HG03097 (cell line): ENCODE data around the gene GPD2.
A peak's percentile ranks its signal among the peaks of the same experiment; 100 is the strongest.

Experiments
- ATAC-seq: cut with Tn5 transposase; IDR thresholded peaks from one replicate; pipeline ENCODE4 v1.9.1; 2021; ENCODE audit not compliant: unreplicated experiment, low FRiP score

GPD2 gene

GRCh38 chr2:156435718-156436496, at the start of gene GPD2:
Gene GPD2, plus strand, starts transcription at chr2:156436379. Its CDS starts 39,727 bp downstream, at chr2:156476106.
- ATAC-seq = peak; percentile 48

DNA sequence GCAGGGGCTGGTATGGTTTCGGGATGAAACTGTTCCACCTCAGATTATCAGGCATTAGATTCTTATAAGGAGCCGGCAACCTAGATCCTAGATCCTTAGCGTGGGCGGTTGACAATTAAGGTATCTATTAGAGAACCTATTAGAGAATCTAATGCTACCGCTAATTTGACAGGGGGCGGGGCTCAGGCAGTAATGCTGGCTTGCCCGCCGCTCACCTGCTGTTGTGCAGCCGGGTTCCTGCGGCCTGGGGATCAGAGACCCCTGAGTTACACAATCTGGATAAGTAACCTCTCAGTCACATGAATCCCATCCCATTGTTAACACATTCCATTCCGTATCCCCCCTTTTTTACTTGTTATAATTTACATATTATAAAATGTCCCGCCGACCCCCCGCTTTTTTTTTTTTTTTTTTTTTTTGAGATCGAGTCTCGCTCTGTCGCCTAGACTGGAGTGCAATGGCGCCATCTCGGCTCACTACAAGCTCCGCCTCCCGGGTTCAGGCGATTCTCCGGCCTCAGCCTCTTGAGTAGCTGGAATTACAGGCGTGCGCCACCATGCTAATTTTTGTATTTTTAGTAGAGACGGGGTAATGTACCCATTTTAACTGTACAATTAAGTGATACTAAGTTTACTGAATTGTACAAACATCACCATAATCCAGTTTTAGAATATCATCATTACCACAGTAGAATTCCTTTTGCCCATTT, 42.0 kb upstream of the GPD2 start:
- ATAC-seq = no peak

DNA sequence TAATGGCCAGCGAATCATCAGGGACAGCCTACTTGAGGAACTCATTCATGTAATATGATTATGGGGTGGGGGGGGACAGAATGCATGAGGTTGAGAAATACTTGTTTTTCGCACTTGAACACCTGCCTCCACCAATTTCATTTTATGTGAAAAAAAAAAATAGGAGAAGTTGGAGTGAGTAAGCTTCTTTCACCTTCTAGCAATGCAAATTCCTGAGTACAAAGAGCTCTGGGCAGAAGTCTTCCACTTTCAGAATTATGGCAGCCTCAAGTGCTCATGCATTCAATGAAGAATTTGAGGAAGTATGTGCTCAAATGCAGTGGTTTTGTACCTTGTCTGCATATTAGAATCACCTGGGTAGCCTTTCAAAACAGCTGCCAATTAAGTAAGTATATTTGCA, 40.1 kb upstream of the GPD2 start:
- ATAC-seq = no peak

DNA sequence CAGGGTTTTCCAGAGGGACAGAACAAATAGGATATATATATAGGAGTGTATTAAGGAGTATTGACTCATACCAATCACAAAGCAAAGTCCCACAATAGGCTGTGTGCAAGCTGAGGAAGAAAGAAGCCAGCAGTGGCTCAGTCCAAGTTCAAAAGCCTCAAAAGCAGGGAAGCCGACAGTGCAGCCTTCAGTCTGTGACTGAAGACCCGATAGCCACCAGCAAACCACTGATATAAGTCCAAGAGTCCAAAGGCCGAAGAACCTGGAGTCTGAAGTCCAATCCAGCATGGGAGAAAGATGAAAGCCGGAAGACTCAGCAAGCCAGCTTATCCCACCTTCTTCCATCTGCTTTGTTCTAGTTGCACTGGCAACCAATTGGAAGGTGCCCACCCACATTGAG, 39.0 kb upstream of the GPD2 start:
- ATAC-seq = no peak

DNA sequence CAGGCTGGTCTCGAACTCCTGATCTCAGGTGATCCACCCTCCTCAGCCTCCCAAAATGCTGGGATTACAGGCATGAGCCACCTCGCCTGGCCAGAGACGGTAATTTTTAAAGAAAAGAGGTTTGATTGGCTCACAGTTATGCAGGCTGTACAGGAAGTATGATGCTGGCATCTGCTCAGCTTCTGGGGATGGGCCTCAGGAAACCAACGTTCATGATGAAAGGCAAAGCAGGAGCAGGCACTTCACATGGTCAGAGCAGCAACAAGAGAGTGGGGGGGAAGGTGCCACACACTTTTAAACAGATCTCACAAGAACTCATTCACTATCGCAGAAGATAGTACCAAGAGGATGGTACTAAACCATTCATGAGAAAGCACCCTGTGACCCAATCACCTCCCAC, 38.0 kb upstream of the GPD2 start:
- no peak for ATAC-seq

- no peak for ATAC-seq
Observed at GRCh38 chr2:156399224-156399949, 36.8 kb upstream of the GPD2 start.

GRCh38 chr2:156399950-156400705, 36.1 kb upstream of the GPD2 start:
- peak; percentile 36 for ATAC-seq

DNA sequence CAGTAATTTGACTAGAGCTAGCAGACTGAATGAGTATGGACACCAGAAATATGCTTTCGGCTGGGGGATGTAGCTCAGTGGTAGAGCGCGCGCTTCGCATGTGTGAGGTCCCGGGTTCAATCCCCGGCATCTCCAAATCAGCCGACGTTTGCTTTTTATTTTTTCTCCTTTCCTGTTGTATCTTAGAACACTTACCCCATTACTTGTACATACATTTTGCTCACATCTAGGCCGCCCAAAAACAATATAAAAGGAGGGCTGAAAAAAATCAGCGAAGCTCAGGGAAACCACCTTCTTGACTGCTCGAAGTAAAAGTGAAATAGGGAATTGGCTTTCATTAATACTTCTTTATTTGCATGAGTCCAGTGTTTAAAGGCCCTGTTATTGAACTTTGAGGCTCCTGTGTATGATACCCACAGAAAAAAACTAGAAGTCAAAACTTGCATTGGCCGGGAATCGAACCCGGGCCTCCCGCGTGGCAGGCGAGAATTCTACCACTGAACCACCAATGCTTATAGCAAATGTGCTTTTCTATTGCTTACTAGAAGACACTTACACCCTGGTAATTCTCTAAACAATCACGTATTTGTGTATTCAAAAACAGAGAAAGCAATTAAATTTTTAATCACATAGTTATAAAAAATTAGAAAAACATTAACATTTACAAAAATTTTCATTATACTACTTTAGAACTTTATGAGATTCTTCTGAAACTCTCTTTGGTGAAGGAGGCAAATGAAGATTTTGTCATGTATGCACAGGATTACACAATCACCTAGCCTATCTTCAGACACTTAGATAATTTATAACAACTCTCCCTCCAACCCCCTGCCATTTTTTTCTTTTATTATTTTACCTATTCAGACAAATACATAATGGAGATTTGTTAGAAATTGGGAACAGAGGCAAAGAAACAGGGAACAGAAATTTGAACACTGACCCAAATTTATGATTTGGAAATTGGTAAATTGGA, 35.2 kb upstream of the GPD2 start:
- peak; percentile 55 for ATAC-seq

- ATAC-seq = no peak
Observed at GRCh38 chr2:156401861-156402260, 34.3 kb upstream of the GPD2 start.

- no peak for ATAC-seq
Observed at GRCh38 chr2:156405586-156405985, 30.6 kb upstream of the GPD2 start.

GRCh38 chr2:156411835-156412234, 24.3 kb upstream of the GPD2 start:
- ATAC-seq = no peak

DNA sequence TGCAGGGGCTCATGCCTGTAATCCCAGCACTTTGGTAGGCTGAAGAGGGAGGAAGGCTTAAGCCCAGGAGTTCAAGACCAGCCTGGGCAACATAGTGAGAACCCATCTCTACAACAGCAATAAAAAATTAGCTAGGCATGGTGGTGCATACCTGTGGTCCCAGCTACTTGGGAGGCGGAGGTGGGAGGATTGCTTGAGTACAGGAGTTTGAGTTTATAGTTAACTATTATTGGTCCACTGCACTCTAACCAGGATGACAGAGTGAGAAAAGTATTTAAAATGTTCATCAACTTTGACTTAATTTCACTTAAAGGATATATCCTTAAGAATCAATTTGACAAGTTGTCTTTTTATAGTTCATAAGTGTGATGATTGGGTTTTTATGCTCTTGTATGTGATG, 14.3 kb upstream of the GPD2 start:
- no peak for ATAC-seq

DNA sequence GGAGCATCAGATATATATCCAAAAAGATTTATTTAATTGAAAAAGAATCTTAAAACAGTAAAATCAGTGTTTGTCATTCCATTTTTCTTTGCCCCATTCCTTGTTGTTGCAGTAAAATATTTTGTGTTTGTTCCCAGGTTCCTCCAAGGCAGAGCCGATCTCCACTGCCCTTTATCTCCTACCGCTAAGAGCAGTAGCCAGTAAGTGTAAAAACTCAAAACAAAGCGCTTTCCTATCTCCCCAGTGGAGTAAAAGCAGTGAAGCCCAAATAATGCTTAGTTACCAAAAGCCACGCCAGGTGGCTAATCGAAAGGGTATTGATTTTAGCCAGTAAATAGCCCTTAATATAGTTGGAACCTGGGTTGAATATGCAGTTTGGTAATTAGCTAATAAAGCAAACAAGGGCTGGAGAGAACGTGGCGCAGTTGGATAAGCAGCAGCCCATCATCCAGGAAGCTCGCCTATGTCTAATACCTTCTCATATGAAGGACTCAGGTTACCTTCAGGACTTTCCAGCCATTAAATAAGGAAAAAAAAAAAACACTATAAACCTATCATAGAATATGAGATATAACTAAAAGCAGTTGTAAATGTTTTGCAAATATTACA, 12.4 kb upstream of the GPD2 start:
- no peak for ATAC-seq

GRCh38 chr2:156427074-156427473, 9.1 kb upstream of the GPD2 start:
- no peak for ATAC-seq

DNA sequence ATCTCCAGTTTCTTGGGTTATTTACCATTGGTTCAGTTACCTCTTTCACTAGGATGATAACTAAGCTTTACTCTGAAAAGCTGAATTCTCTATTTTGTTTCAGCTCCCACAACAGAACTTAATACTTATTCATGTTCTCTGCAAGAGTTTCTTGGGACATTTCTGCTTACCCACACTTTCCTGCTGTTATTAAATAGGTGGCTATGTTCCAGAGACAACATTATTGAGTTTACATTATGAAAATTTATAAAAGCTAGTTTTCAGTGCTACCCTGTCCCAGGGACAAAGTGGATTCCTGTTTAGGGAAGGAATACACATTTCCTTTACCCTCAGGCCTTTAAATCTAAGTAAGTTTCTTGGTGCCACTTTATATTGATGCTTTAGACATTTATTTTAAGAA, 7.0 kb upstream of the GPD2 start:
- no peak for ATAC-seq

DNA sequence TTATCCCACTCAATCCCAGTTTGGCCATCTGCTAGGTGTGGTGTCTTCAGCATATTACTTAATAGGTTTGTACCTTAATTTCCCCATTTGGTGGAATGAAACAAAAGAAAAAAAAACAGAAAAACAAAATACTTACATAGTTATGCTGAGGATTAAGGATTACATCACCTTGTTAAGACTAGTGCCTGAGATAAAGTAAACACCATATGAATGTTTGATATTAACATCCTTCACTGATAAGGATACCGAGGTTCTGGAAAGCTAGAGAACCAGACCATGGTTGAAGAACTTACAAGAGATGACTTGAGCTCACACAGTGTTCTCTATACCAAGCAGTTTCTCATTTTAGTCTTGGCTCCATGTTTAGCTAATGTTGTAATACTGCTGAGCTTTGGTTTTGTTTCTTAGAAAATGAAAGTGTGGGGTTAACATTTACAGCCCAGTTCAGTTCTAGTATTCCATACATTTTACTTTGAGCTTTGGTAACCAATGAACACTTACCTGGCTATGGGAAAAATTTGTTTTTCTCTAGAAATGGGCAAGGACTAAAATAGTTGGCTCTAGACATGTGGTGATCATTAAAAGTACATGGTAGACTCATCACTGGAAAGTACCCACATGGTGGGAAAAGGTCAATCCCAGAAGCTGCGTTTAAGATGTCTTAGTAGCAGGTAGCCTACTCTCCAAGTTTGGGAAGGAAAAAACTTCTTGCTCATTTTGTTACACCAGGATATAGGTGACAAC, 5.8 kb upstream of the GPD2 start:
- ATAC-seq = peak; percentile 25

GRCh38 chr2:156430980-156431358, 5.2 kb upstream of the GPD2 start:
- ATAC-seq = peak; percentile 65

DNA sequence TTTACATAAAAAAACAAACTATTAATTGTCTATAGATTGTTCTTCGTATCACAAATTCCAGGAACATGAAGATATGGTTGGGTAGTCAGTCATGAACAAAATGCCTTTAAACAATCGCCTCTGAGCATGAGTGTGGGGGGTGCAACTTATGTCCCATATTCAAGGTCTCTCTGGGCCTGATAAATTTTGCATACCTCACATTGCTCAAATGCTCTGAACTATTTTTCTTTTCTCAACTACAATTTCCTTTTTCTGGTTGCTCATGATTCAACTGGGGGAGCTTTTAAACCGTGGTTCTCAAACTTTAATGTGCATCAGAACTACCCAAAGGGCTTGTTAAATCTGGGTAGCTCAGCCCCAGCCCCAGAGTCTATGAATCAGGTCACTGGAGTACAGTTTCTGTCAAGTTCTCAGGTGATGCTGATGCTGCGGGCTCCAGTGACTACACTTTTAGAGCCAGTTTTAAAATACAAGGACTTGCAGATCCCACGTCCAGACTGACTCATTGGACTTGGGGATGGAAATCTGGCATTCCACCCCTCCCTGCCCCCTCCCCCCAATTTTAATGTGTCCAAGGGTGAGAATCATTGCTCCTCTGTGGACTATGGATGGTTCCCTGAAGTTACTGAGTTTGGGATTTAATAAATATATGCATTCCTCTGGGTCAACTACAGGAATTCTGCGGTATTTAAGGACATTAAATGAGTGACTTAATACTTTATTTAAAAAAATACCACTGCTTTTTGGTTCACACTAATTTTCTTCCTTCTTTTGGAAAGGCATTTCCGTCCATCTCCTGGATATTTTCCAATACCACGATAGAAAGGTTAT, 1.5 kb upstream of the GPD2 start:
- ATAC-seq = no peak
